Measurements from ENCODE around the gene DIDO1. TPM values are rescaled to one million over a fixed set of nuclear protein-coding genes. Genes with fewer than 3 reads are reported as not detected.

DIDO1 gene
- total and polyA plus RNA-seq, 2 of the 13 experiments (the other 11 are each of a cell fraction or from before 2014, with no cell fraction given), result 75.0 to 75.1 TPM

DNA sequence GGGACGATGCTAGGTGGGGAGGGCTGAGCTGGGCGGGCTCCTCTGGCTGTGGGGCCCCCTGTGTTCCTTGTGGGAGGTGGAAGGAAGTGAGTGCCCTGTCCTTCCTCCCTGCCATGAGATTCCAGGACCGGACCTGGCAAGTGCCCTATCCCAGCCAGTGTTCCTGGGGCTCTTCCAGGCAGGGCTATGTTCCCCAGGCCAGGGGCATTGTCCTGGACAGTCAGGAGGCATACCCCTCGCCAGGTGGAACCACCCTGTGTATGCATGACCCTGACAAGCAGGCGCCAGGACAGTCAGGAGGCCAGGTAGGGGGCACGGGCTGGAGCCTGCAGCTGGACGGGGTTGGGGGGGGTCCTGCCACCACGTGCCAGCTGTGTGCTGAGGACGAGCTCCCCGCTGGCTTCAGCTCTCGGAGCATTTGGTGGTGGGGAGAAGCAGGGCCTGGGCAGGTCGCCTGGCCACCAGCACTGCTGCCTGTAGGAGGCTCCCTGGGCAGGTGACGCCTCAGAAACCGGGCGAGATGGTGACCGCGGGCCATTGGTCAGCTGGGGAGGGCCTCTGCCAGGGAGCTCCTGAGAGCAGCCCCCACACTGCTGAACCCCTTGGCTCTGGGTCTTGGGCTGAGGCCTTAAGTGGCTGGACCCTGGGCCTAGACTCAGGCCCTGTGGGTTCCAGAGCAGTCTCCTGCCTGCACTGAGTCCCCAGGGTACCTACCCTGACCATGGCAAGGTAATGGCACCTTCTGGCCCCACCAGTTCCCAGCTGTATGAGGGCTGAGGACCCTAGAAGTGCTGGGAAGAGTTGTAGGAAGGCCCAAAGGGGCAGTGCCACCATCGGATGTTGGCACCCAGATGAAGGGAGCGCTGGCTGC lies 26.9 kb upstream of the DIDO1 start (continued):
- TF ChIP-seq ZNF281 (CRISPR knock-in tag; IDR thresholded peaks at IDR 0.05; ENCODE audit: borderline replicate concordance) (peak; percentile 49; the same call in 1 of the 2 replicates), ZNF343 (CRISPR knock-in tag; IDR thresholded peaks at IDR 0.05) (peak; percentile 39; the same call in 1 of the 2 replicates), RBM39 (IDR thresholded peaks at IDR 0.05; ENCODE audit: low read depth, low read length, poor library complexity, severe bottlenecking) (no peak), TGIF2 (CRISPR knock-in tag; IDR thresholded peaks at IDR 0.05) (no peak), KMT2A (CRISPR knock-in tag; IDR thresholded peaks at IDR 0.05) (no peak; the same call in 1 of the 2 replicates), ZNF556 (CRISPR knock-in tag; IDR thresholded peaks at IDR 0.05; ENCODE audit: borderline replicate concordance) (peak; percentile 12; the same call in 1 of the 2 replicates), KLF13 (CRISPR knock-in tag; IDR thresholded peaks at IDR 0.05) (0 out of 2 replicates have a peak, but pooled peaks have one; percentile 25), CHD4 (IDR thresholded peaks at IDR 0.05; ENCODE audit: borderline replicate concordance, low read length) (no peak; the same call in 1 of the 2 replicates), ZNF101 (CRISPR knock-in tag; IDR thresholded peaks at IDR 0.05; ENCODE audit: borderline replicate concordance, low read depth) (0 out of 2 replicates have a peak, but pooled peaks have one; percentile 38), ZSCAN12 (CRISPR knock-in tag; IDR thresholded peaks at IDR 0.05) (no peak), ZKSCAN5 (CRISPR knock-in tag; IDR thresholded peaks at IDR 0.05) (no peak), HIVEP1 (CRISPR knock-in tag; IDR thresholded peaks at IDR 0.05) (peak; percentile 84), ZNF776 (CRISPR knock-in tag; IDR thresholded peaks at IDR 0.05) (peak; percentile 99), ZSCAN29 (CRISPR knock-in tag; conservative IDR thresholded peaks at IDR 0.05) (0 out of 2 replicates have a peak, but pooled peaks have one; percentile 30), MBNL3 (CRISPR knock-in tag; conservative IDR thresholded peaks at IDR 0.05) (no peak), NFKB2 (CRISPR knock-in tag; IDR thresholded peaks at IDR 0.05; ENCODE audit: borderline replicate concordance) (no peak; the same call in 1 of the 2 replicates), ISX (CRISPR knock-in tag; conservative IDR thresholded peaks at IDR 0.05) (peak; percentile 71; the same call in 1 of the 2 replicates), ZNF652 (CRISPR knock-in tag; IDR thresholded peaks at IDR 0.05; ENCODE audit: borderline replicate concordance, low read depth) (no peak)
- TF ChIP-seq, protein P1, sequence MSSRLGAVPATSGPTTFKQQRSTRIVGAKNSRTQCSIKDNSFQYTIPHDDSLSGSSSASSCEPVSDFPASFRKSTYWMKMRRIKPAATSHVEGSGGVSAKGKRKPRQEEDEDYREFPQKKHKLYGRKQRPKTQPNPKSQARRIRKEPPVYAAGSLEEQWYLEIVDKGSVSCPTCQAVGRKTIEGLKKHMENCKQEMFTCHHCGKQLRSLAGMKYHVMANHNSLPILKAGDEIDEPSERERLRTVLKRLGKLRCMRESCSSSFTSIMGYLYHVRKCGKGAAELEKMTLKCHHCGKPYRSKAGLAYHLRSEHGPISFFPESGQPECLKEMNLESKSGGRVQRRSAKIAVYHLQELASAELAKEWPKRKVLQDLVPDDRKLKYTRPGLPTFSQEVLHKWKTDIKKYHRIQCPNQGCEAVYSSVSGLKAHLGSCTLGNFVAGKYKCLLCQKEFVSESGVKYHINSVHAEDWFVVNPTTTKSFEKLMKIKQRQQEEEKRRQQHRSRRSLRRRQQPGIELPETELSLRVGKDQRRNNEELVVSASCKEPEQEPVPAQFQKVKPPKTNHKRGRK (CRISPR knock-in tag; IDR thresholded peaks at IDR 0.05), result no peak
- TF ChIP-seq, protein P2, sequence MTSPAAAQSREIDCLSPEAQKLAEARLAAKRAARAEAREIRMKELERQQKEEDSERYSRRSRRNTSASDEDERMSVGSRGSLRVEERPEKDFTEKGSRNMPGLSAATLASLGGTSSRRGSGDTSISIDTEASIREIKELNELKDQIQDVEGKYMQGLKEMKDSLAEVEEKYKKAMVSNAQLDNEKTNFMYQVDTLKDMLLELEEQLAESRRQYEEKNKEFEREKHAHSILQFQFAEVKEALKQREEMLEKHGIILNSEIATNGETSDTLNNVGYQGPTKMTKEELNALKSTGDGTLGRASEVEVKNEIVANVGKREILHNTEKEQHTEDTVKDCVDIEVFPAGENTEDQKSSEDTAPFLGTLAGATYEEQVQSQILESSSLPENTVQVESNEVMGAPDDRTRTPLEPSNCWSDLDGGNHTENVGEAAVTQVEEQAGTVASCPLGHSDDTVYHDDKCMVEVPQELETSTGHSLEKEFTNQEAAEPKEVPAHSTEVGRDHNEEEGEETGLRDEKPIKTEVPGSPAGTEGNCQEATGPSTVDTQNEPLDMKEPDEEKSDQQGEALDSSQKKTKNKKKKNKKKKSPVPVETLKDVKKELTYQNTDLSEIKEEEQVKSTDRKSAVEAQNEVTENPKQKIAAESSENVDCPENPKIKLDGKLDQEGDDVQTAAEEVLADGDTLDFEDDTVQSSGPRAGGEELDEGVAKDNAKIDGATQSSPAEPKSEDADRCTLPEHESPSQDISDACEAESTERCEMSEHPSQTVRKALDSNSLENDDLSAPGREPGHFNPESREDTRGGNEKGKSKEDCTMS (CRISPR knock-in tag; conservative IDR thresholded peaks at IDR 0.05), result no peak
- TF ChIP-seq, protein P3, sequence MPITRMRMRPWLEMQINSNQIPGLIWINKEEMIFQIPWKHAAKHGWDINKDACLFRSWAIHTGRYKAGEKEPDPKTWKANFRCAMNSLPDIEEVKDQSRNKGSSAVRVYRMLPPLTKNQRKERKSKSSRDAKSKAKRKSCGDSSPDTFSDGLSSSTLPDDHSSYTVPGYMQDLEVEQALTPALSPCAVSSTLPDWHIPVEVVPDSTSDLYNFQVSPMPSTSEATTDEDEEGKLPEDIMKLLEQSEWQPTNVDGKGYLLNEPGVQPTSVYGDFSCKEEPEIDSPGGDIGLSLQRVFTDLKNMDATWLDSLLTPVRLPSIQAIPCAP (CRISPR knock-in tag; IDR thresholded peaks at IDR 0.05; ENCODE audit: low read depth), result no peak

All from HepG2 (cell line).